ENCODE measurements around the gene OR2V1. TPM values are rescaled to one million over a fixed set of nuclear protein-coding genes. Genes with fewer than 3 reads are reported as not detected.

Gene OR2V1
- total and polyA plus RNA-seq, 2 of the 13 experiments (the other 11 are each of a cell fraction or from before 2014, with no cell fraction given): not detected

DNA sequence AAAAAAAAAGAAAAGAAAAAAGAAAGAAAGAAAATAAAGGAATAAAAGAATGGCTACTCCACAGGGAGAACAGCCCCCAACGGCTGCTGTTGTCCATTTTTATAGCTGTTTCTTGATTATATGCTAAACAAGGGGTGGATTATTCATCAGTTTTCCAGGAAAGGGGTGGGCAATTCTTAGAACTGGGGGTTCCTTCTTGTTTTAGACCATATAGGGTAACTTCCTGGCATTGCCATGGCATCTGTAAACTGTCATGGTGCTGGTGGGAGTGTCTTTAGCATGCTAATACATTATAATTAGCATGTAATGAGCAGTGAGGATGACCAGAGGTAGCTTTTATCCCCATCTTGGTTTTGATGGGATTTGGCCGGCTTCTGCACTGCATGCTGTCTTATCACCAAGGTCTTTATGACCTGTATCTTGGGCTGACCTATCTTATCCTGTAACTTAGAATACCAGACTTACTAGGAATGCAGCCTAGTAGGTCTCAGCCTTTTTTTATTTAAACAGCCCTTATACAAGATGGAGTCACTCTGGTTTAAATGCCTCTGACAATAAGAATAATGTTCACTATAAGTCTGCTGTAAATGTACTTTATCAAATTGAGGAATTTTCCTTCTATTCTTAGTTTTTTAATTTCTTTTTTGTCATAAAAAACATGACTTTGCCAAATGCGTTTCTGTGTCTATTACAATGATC is 45.4 kb upstream of the OR2V1 start:
- in situ Hi-C loops (cut with HindIII; ENCODE audit: extremely low pct_ligation_motif_present, low pct_unique_long_range_greater_than_20kb) (no loop called here), intact Hi-C loops (cut with micrococcal nuclease; ENCODE audit: unreplicated experiment) (no loop called here)
- Histone ChIP-seq H3K9me3 (ENCODE audit: low read length) (no peaks in the 10 kb centered on the region), H3K4me2 (ENCODE audit: low read depth, low read length) (peak overlapping the region; percentile 63), H2AFZ (ENCODE audit: low read length) (no peak overlapping the region), H3K4me3 (replicated peaks in 1 of 3; ENCODE audit: insufficient read depth in 1 of 3, low read depth in 2 of 3, low read length in 3 of 3) (no peak overlapping the region), H3K36me3 (replicated peaks in 1 of 2; ENCODE audit: control insufficient read depth in 1 of 2, insufficient read depth in 2 of 2, low read length in 2 of 2) (no peaks in the 10 kb centered on the region), H3K4me1 (ENCODE audit: insufficient read depth, low read length) (peaks cover 48% of the 10 kb centered on the region), H3K79me2 (ENCODE audit: insufficient read depth, low read length) (no peaks in the 10 kb centered on the region), H4K20me1 (ENCODE audit: insufficient read depth, low read length) (no peaks in the 10 kb centered on the region), H3K27me3 (ENCODE audit: control insufficient read depth in 1 of 2, insufficient read depth in 2 of 2, low read length in 2 of 2) (peaks cover 0 to 8% of the 10 kb centered on the region in 2 experiments; a peak in 1 of 5 replicates), H3K27ac (ENCODE audit: extremely low read length, insufficient read depth, low read length) (no peak overlapping the region), H3K9ac (ENCODE audit: insufficient read depth, low read depth, low read length) (no peak overlapping the region)
- no peak for ATAC-seq
- WGBS (ENCODE audit: low lambda C conversion rate): 2% methylated on average over 3 of the region's 3 CpGs
- FAIRE-seq: no peak
- no peak for DNase-seq (ENCODE audit: low spot score)
- BruUV-seq (replicated peaks): no TSS peak
- ChIA-PET CTCF (ENCODE audit: low intra/inter-chr PET ratio, low total read pairs) (no interaction called here), POLR2A (no interaction called here)
- TF ChIP-seq ZNF616 (CRISPR knock-in tag; IDR thresholded peaks at IDR 0.05; ENCODE audit: low read depth): no peak
- no peak for TF ChIP-seq NBN (conservative IDR thresholded peaks at IDR 0.05)
- TF ChIP-seq ISL2 (CRISPR knock-in tag; IDR thresholded peaks at IDR 0.05): no peak
- TF ChIP-seq HNRNPL (IDR thresholded peaks at IDR 0.05; ENCODE audit: low read depth, low read length): no peak
- TF ChIP-seq RORA (CRISPR knock-in tag; IDR thresholded peaks at IDR 0.05): no peak
- TF ChIP-seq, protein P1, sequence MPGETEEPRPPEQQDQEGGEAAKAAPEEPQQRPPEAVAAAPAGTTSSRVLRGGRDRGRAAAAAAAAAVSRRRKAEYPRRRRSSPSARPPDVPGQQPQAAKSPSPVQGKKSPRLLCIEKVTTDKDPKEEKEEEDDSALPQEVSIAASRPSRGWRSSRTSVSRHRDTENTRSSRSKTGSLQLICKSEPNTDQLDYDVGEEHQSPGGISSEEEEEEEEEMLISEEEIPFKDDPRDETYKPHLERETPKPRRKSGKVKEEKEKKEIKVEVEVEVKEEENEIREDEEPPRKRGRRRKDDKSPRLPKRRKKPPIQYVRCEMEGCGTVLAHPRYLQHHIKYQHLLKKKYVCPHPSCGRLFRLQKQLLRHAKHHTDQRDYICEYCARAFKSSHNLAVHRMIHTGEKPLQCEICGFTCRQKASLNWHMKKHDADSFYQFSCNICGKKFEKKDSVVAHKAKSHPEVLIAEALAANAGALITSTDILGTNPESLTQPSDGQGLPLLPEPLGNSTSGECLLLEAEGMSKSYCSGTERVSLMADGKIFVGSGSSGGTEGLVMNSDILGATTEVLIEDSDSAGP (CRISPR knock-in tag; IDR thresholded peaks at IDR 0.05; ENCODE audit: borderline replicate concordance): no peak
- no peak for TF ChIP-seq KDM4B (CRISPR knock-in tag; IDR thresholded peaks at IDR 0.05)
- TF ChIP-seq, protein P2, sequence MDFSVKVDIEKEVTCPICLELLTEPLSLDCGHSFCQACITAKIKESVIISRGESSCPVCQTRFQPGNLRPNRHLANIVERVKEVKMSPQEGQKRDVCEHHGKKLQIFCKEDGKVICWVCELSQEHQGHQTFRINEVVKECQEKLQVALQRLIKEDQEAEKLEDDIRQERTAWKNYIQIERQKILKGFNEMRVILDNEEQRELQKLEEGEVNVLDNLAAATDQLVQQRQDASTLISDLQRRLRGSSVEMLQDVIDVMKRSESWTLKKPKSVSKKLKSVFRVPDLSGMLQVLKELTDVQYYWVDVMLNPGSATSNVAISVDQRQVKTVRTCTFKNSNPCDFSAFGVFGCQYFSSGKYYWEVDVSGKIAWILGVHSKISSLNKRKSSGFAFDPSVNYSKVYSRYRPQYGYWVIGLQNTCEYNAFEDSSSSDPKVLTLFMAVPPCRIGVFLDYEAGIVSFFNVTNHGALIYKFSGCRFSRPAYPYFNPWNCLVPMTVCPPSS (IDR thresholded peaks at IDR 0.05): no peak
- TF ChIP-seq, protein P3, sequence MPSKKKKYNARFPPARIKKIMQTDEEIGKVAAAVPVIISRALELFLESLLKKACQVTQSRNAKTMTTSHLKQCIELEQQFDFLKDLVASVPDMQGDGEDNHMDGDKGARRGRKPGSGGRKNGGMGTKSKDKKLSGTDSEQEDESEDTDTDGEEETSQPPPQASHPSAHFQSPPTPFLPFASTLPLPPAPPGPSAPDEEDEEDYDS (CRISPR knock-in tag; IDR thresholded peaks at IDR 0.05): no peak
- TF ChIP-seq, protein P4, sequence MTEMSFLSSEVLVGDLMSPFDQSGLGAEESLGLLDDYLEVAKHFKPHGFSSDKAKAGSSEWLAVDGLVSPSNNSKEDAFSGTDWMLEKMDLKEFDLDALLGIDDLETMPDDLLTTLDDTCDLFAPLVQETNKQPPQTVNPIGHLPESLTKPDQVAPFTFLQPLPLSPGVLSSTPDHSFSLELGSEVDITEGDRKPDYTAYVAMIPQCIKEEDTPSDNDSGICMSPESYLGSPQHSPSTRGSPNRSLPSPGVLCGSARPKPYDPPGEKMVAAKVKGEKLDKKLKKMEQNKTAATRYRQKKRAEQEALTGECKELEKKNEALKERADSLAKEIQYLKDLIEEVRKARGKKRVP (CRISPR knock-in tag; IDR thresholded peaks at IDR 0.05): no peak
- TF ChIP-seq CENPT (CRISPR knock-in tag; IDR thresholded peaks at IDR 0.05; ENCODE audit: low read depth): no peak
- no peak for TF ChIP-seq SSRP1 (CRISPR knock-in tag; IDR thresholded peaks at IDR 0.05)
- TF ChIP-seq, protein P5, sequence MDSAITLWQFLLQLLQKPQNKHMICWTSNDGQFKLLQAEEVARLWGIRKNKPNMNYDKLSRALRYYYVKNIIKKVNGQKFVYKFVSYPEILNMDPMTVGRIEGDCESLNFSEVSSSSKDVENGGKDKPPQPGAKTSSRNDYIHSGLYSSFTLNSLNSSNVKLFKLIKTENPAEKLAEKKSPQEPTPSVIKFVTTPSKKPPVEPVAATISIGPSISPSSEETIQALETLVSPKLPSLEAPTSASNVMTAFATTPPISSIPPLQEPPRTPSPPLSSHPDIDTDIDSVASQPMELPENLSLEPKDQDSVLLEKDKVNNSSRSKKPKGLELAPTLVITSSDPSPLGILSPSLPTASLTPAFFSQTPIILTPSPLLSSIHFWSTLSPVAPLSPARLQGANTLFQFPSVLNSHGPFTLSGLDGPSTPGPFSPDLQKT (CRISPR knock-in tag; IDR thresholded peaks at IDR 0.05; ENCODE audit: borderline replicate concordance): no peak
- TF ChIP-seq ATRX (CRISPR knock-in tag; IDR thresholded peaks at IDR 0.05; ENCODE audit: borderline replicate concordance): no peak
- TF ChIP-seq GTF2F1 (IDR thresholded peaks at IDR 0.05; ENCODE audit: low read length): no peak
- TF ChIP-seq ZSCAN9 (CRISPR knock-in tag; IDR thresholded peaks at IDR 0.05; ENCODE audit: borderline replicate concordance): no peak
- TF ChIP-seq, protein P6, sequence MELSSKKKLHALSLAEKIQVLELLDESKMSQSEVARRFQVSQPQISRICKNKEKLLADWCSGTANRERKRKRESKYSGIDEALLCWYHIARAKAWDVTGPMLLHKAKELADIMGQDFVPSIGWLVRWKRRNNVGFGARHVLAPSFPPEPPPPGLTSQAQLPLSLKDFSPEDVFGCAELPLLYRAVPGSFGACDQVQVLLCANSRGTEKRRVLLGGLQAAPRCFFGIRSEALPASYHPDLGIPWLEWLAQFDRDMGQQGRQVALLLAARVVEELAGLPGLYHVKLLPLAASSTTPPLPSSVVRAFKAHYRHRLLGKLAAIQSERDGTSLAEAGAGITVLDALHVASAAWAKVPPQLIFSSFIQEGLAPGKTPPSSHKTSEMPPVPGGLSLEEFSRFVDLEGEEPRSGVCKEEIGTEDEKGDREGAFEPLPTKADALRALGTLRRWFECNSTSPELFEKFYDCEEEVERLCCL (CRISPR knock-in tag; IDR thresholded peaks at IDR 0.05; ENCODE audit: borderline replicate concordance): no peak
- no peak for TF ChIP-seq CAMTA2 (CRISPR knock-in tag; IDR thresholded peaks at IDR 0.05; ENCODE audit: borderline replicate concordance)
